Body of pancreas (tissue), 4 donors: ENCODE data around the gene DOK4.

ENCODE experiments used
- CTCF ChIP-seq, 7 experiments: fragments of 450-650 bp in 4 of 7; fragments of 200-600 bp in 3 of 7; sonication (generic) in 3 of 7; IDR thresholded peaks; one replicate each; pipeline ENCODE4 v1.5.1; 2016 to 2019; ENCODE audit warnings: antibody characterized with exemption in 7 of 7
- POLR2A ChIP-seq, 3 donors: fragments of 450-650 bp; IDR thresholded peaks; one replicate each; pipeline ENCODE4 v1.6.1; 2016; ENCODE audit warnings: antibody characterized with exemption in 3 of 3, mild to moderate bottlenecking in 2 of 3

GRCh38 chr16:57513371-57514102 is 27.2 kb upstream of the DOK4 start:
- TF ChIP-seq CTCF (IDR thresholded peaks at IDR 0.05) (no peak), POLR2A (IDR thresholded peaks at IDR 0.05) (no peak)
